ENCODE data around the gene FUT7. TPM values are rescaled to one million over a fixed set of nuclear protein-coding genes. Genes with fewer than 3 reads are reported as not detected.

The FUT7 gene
- total RNA-seq, 2 experiments from 2014 or later, result 0.39 to 0.62 TPM

GRCh38 chr9:137001857-137002645 lies 29.8 kb downstream of the FUT7 start:
- no peak for DNase-seq
- ATAC-seq (ENCODE audit: low read depth), result no peak
- Mint-ChIP-seq H3K9me3 (no peaks in the 10 kb centered on the region), H3K36me3 (no peaks in the 10 kb centered on the region), H3K27me3 (peaks cover 12% of the 10 kb centered on the region), H3K27ac (no peak overlapping the region), H3K4me1 (peaks cover 29% of the 10 kb centered on the region), H3K4me3 (no peak overlapping the region)
- POLR2A ChIA-PET, result no interaction called here

GRCh38 chr9:137000177-137000930 lies 31.5 kb downstream of the FUT7 start:
- no peaks in the 10 kb centered on the region for H3K36me3 Mint-ChIP-seq
- H3K4me1 Mint-ChIP-seq, result peaks cover 28% of the 10 kb centered on the region
- POLR2A ChIA-PET, result interaction anchor here (0.6 to 1.8 kb wide), 10 partner anchors 8 to 646 kb away, joined by 3 to 11 read pairs (median 4); partner anchors contain the start of gene PAXX

GRCh38 chr9:136997830-136998234 lies 34.1 kb downstream of the FUT7 start:
- ATAC-seq (ENCODE audit: low read depth), result peak; percentile 7
- Mint-ChIP-seq H3K4me3 (peak overlapping the region; percentile 70), H3K9me3 (no peaks in the 10 kb centered on the region), H3K4me1 (peaks cover 33% of the 10 kb centered on the region), H3K27me3 (peaks cover 10% of the 10 kb centered on the region), H3K27ac (peak overlapping the region; percentile 82), H3K36me3 (peaks cover 2% of the 10 kb centered on the region)
- POLR2A ChIA-PET, result interaction anchor here (1.1 kb wide), 1 partner anchor 50 kb away, joined by 3 read pairs; no protein-coding TSS in a partner anchor
- DNase-seq, result peak; percentile 58

More at GRCh38 chr9:137000177-137000930, 31.5 kb downstream of the FUT7 start:
- peak; percentile 58 for DNase-seq
- peak overlapping the region; percentile 82 for H3K27ac Mint-ChIP-seq
- H3K4me3 Mint-ChIP-seq, result peak overlapping the region; percentile 65
- peaks cover 12% of the 10 kb centered on the region for H3K27me3 Mint-ChIP-seq
- no peaks in the 10 kb centered on the region for H3K9me3 Mint-ChIP-seq
- ATAC-seq (ENCODE audit: low read depth), result peak; percentile 59

- Mint-ChIP-seq H3K27me3 (peaks cover 7% of the 10 kb centered on the region), H3K36me3 (peaks cover 2% of the 10 kb centered on the region), H3K4me3 (peak overlapping the region; percentile 70), H3K27ac (peak overlapping the region; percentile 82), H3K4me1 (peaks cover 33% of the 10 kb centered on the region), H3K9me3 (no peaks in the 10 kb centered on the region)
- POLR2A ChIA-PET, result interaction anchor here (1.1 to 1.7 kb wide), 4 partner anchors 29 to 132 kb away, joined by 3 to 5 read pairs (median 4); no protein-coding TSS in a partner anchor
- ATAC-seq (ENCODE audit: low read depth), result no peak
- DNase-seq, result no peak
Measured at GRCh38 chr9:136997371-136997770, 34.5 kb downstream of the FUT7 start.

- POLR2A ChIA-PET, result interaction anchor here (0.9 to 1.7 kb wide), 11 partner anchors 18 to 133 kb away, joined by 3 to 10 read pairs (median 3); partner anchors contain the start of genes C8G and MAN1B1
- Mint-ChIP-seq H3K27me3 (peaks cover 2% of the 10 kb centered on the region), H3K4me1 (peaks cover 34% of the 10 kb centered on the region), H3K4me3 (peak within 1 kb of the TSS; percentile 64), H3K9me3 (no peaks in the 10 kb centered on the region), H3K27ac (peak within 1 kb of the TSS; percentile 82), H3K36me3 (peaks cover 2% of the 10 kb centered on the region)
- ATAC-seq (ENCODE audit: low read depth) (peak; percentile 10), DNase-seq (peak; percentile 73)
Measured at GRCh38 chr9:136996361-136997292, 35.3 kb downstream of the FUT7 start, which contains the start of gene CLIC3. TSS of gene CLIC3 (minus strand) at chr9:136996568. CDS start at chr9:136996543, 25 bp downstream.

GRCh38 chr9:136995772-136996311 lies 36.0 kb downstream of the FUT7 start:
- POLR2A ChIA-PET, result interaction anchor here (0.5 to 1.7 kb wide), 11 partner anchors 17 to 474 kb away, joined by 3 to 10 read pairs (median 3); partner anchors contain the start of genes C8G and MAN1B1
- peaks cover 2% of the 10 kb centered on the region for H3K36me3 Mint-ChIP-seq
- H3K4me1 Mint-ChIP-seq, result peaks cover 39% of the 10 kb centered on the region
- DNase-seq (no peak), ATAC-seq (ENCODE audit: low read depth) (no peak)
- H3K27ac Mint-ChIP-seq, result peak overlapping the region; percentile 80
- H3K27me3 Mint-ChIP-seq, result peaks cover 4% of the 10 kb centered on the region
- H3K9me3 Mint-ChIP-seq, result no peaks in the 10 kb centered on the region
- H3K4me3 Mint-ChIP-seq, result peak overlapping the region; percentile 64

- no peak overlapping the region for H3K27ac Mint-ChIP-seq
- no peak overlapping the region for H3K4me3 Mint-ChIP-seq
- DNase-seq, result no peak
- peaks cover 2% of the 10 kb centered on the region for H3K27me3 Mint-ChIP-seq
- POLR2A ChIA-PET, result interaction anchor here (0.5 to 1.7 kb wide), 9 partner anchors 17 to 474 kb away, joined by 3 to 10 read pairs (median 3); partner anchors contain the start of gene MAN1B1
- peaks cover 2% of the 10 kb centered on the region for H3K36me3 Mint-ChIP-seq
- no peak for ATAC-seq (ENCODE audit: low read depth)
- no peaks in the 10 kb centered on the region for H3K9me3 Mint-ChIP-seq
- peaks cover 36% of the 10 kb centered on the region for H3K4me1 Mint-ChIP-seq
Measured at GRCh38 chr9:136995362-136995761, 36.5 kb downstream of the FUT7 start.

GRCh38 chr9:136994888-136995230 lies 37.0 kb downstream of the FUT7 start:
- H3K4me3 Mint-ChIP-seq, result no peak overlapping the region
- DNase-seq, result no peak
- no peaks in the 10 kb centered on the region for H3K9me3 Mint-ChIP-seq
- peaks cover 5% of the 10 kb centered on the region for H3K27me3 Mint-ChIP-seq
- no peak for ATAC-seq (ENCODE audit: low read depth)
- H3K27ac Mint-ChIP-seq, result no peak overlapping the region
- peaks cover 2% of the 10 kb centered on the region for H3K36me3 Mint-ChIP-seq
- POLR2A ChIA-PET, result no interaction called here
- H3K4me1 Mint-ChIP-seq, result peaks cover 31% of the 10 kb centered on the region

- POLR2A ChIA-PET, result interaction anchor here (1.1 to 1.5 kb wide), 2 partner anchors 32 to 40 kb away, joined by 4 read pairs; no protein-coding TSS in a partner anchor
Measured at GRCh38 chr9:136994180-136994887, 37.6 kb downstream of the FUT7 start.

GRCh38 chr9:136992819-136993369 lies 39.0 kb downstream of the FUT7 start:
- H3K27me3 Mint-ChIP-seq, result peaks cover 15% of the 10 kb centered on the region
- ATAC-seq (ENCODE audit: low read depth), result peak; percentile 1
- H3K36me3 Mint-ChIP-seq, result peaks cover 2% of the 10 kb centered on the region

More at GRCh38 chr9:136994180-136994887, 37.6 kb downstream of the FUT7 start:
- peaks cover 29% of the 10 kb centered on the region for H3K4me1 Mint-ChIP-seq
- H3K9me3 Mint-ChIP-seq, result no peaks in the 10 kb centered on the region
- DNase-seq, result no peak
- H3K36me3 Mint-ChIP-seq, result peaks cover 2% of the 10 kb centered on the region
- no peak overlapping the region for H3K4me3 Mint-ChIP-seq
- H3K27ac Mint-ChIP-seq, result no peak overlapping the region
- peaks cover 10% of the 10 kb centered on the region for H3K27me3 Mint-ChIP-seq
- ATAC-seq (ENCODE audit: low read depth), result no peak

More at GRCh38 chr9:136992819-136993369, 39.0 kb downstream of the FUT7 start:
- Mint-ChIP-seq H3K27ac (peak overlapping the region; percentile 82), H3K4me1 (peaks cover 21% of the 10 kb centered on the region), H3K4me3 (peak overlapping the region; percentile 85), H3K9me3 (no peaks in the 10 kb centered on the region)
- no peak for DNase-seq
- POLR2A ChIA-PET, result interaction anchor here (0.7 to 2.2 kb wide), 18 partner anchors 7 to 248 kb away, joined by 3 to 19 read pairs (median 6); partner anchors contain the start of genes FBXW5, LCNL1, MAN1B1 and PTGDS

Measured in activated naive CD8-positive, alpha-beta T cell treated with anti-CD3 and anti-CD28 coated beads, Interleukin-2, amount 10 ng/mL, durations not matched to agents 7 days and 5 days (primary cell).